H1 (cell line): Measurements from ENCODE around the gene TCFL5. TPM values are rescaled to one million over a fixed set of nuclear protein-coding genes. Genes with fewer than 3 reads are reported as not detected.

Experiments used
- CBX5 ChIP-seq: fragments of 300-800, 300-1000 bp; sonication (generic); IDR thresholded peaks from 2 replicates; pipeline ENCODE4 v1.7.1; 2016; ENCODE audit warnings: antibody characterized with exemption, low read length, low read depth
- MAX ChIP-seq: IDR thresholded peaks from 2 replicates; pipeline ENCODE4 v1.6.1; 2012; ENCODE audit warnings: inconsistent platforms
- USF2 ChIP-seq: IDR thresholded peaks from 2 replicates; pipeline ENCODE4 v1.6.1; 2011; ENCODE audit warnings: low read length, improper control_type of control experiment
- polyA plus RNA-seq, 7 experiments: library from polyadenylated mRNA; depleted of rRNA in 3 of 7; stranded (reverse) in 5 of 7; unstranded in 2 of 7; fragments of >200 nt in 5 of 7; fragments of 200-250 nt in 2 of 7; gene quantifications; 1 replicate in 5 of 7; 2 replicates in 1 of 7; 4 replicates in 1 of 7; pipeline versions ENCODE4 v1.2.1 to v1.2.3, GENCODE V29; 2011 to 2013; ENCODE audit warnings: missing spikeins in 2 of 7, mixed read lengths in 2 of 7
- total RNA-seq: library from RNA; stranded (reverse); fragmentation: NEBNext Ultra II Directional; extraction: Animal tissue kit (Norgen Biotek cat#: 25700); gene quantifications from 2 replicates; pipeline ENCODE4 v1.2.1, GENCODE V29; 2021

Gene TCFL5
- total and polyA plus RNA-seq, 2 of the 8 experiments (the other 6 are each of a cell fraction or from before 2014, with no cell fraction given), result 6.2 to 15.0 TPM

- no peak for TF ChIP-seq USF2
- TF ChIP-seq CBX5, result no peak
- no peak for TF ChIP-seq MAX
Observed at GRCh38 chr20:62799873-62800272, 61.7 kb downstream of the TCFL5 start (continued).
